ENCODE measurements around the gene PPP1R15A.

DNA sequence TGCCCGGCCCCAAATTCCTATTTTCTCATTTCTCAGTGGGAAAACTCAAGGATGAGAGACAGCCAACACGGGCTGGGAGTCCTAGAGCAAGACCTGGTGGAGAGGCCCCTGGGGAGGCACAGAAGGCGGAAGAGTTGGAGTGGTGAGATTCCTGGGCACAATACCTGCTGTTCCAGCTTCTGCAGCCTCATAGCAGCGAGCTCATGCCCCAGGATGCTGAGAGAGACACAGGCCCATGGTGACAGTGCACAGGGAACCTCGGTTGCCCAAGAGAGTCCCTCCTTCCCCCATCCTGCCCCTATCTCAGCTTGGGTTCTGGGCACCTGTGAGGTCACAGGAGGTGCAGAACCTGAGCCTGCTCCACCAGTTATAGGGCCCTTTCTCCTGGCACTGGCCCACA is 25.0 kb downstream of the PPP1R15A start:
- TF ChIP-seq POLR2A (IDR thresholded peaks at IDR 0.05) = no peak
- TF ChIP-seq, protein P1, sequence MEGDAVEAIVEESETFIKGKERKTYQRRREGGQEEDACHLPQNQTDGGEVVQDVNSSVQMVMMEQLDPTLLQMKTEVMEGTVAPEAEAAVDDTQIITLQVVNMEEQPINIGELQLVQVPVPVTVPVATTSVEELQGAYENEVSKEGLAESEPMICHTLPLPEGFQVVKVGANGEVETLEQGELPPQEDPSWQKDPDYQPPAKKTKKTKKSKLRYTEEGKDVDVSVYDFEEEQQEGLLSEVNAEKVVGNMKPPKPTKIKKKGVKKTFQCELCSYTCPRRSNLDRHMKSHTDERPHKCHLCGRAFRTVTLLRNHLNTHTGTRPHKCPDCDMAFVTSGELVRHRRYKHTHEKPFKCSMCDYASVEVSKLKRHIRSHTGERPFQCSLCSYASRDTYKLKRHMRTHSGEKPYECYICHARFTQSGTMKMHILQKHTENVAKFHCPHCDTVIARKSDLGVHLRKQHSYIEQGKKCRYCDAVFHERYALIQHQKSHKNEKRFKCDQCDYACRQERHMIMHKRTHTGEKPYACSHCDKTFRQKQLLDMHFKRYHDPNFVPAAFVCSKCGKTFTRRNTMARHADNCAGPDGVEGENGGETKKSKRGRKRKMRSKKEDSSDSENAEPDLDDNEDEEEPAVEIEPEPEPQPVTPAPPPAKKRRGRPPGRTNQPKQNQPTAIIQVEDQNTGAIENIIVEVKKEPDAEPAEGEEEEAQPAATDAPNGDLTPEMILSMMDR (IDR thresholded peaks at IDR 0.05) = no peak
